ENCODE data around the gene SAC3D1.

- TF ChIP-seq POLR2AphosphoS5 (IDR thresholded peaks at IDR 0.05; ENCODE audit: borderline replicate concordance, low read depth, low read length) (no peak), FOXP2 (optimal IDR thresholded peaks at IDR 0.05; ENCODE audit: control extremely low read depth, extremely low read length, insufficient read depth) (no peak)
These were observed 31.6 kb downstream of the SAC3D1 start for GRCh38 chr11:65072631-65072966.
